ENCODE results near the gene ZNG1B. TPM values are rescaled to one million over a fixed set of nuclear protein-coding genes. Genes with fewer than 3 reads are reported as not detected.
"Not testable (repeated sequence)": the region's sequence is repeated elsewhere in the genome, so short reads cannot be mapped to it uniquely, and the experiment has no call there.

The ZNG1B gene
- total RNA-seq (2016; rRNA removed; fragmentation: Illumina TruSeq; extraction: Trizol) (72.2 and 85.2 TPM in 2 replicates), polyA plus RNA-seq (2011; rRNA removed) (26.6 and 33.8 TPM in 2 replicates), polyA minus RNA-seq (2011; rRNA and poly(A)+ RNA removed; ENCODE audit: low replicate concordance) (9.0 and 10.0 TPM in 2 replicates), Bru-seq, nascent RNA (percentile 90 among the genes with signal in this experiment), BruChase-seq, experiment 1, labeled RNA remaining after a 6-hour chase (percentile 85 among the genes with signal in this experiment), BruChase-seq, experiment 2, labeled RNA remaining after a 2-hour chase (percentile 92 among the genes with signal in this experiment)
- 23.4 and 25.3 TPM in 2 replicates for total RNA-seq (2016; cell fraction: cytosol; rRNA removed; fragmentation: Illumina TruSeq; extraction: Trizol; ENCODE audit: low read depth)
- 80.1 and 84.6 TPM in 2 replicates for total RNA-seq (2016; cell fraction: insoluble cytoplasmic fraction; rRNA removed; fragmentation: Illumina TruSeq; extraction: Trizol)
- total RNA-seq (2016; cell fraction: membrane; rRNA removed; fragmentation: Illumina TruSeq; extraction: Trizol): 57.3 and 69.8 TPM in 2 replicates
- 80.9 and 84.2 TPM in 2 replicates for total RNA-seq (2016; cell fraction: nucleus; rRNA removed; fragmentation: Illumina TruSeq; extraction: Trizol)
- 14.0 and 17.9 TPM in 2 replicates for polyA plus RNA-seq (2011; cell fraction: cytosol; rRNA removed)
- polyA plus RNA-seq (2011; cell fraction: nucleus; rRNA removed): 33.2 and 39.9 TPM in 2 replicates
- 31.0 and 48.6 TPM in 2 replicates for polyA plus RNA-seq (2012)
- 29.1 and 31.7 TPM in 2 replicates for polyA plus RNA-seq (2016; cell fraction: cytosol; fragmentation: Illumina TruSeq; extraction: Trizol; ENCODE audit: low read depth)
- polyA plus RNA-seq (2016; cell fraction: insoluble cytoplasmic fraction; fragmentation: Illumina TruSeq; extraction: Trizol; ENCODE audit: low read depth): 77.9 and 85.9 TPM in 2 replicates
- 52.8 and 61.9 TPM in 2 replicates for polyA plus RNA-seq (2016; cell fraction: membrane; fragmentation: Illumina TruSeq; extraction: Trizol; ENCODE audit: low read depth)
- 105 and 106 TPM in 2 replicates for polyA plus RNA-seq (2016; cell fraction: nucleus; fragmentation: Illumina TruSeq; extraction: Trizol; ENCODE audit: insufficient read depth, low read depth)
- 11.5 and 13.3 TPM in 2 replicates for polyA minus RNA-seq (2011; cell fraction: cytosol; rRNA and poly(A)+ RNA removed)
- 112 and 161 TPM in 2 replicates for polyA minus RNA-seq (2011; cell fraction: nucleus; rRNA and poly(A)+ RNA removed)
- long read RNA-seq, experiment 1, transcript CBWD2-203 (14 exons, 1,665 nt): minor isoform, 14 of 103 reads
- long read RNA-seq, experiment 1, transcript CBWD2-209 (3 exons, 880 nt): minor isoform, 8 of 103 reads
- long read RNA-seq, experiment 1, transcript CBWD2-201 (15 exons, 1,812 nt): major isoform, 57 of 103 reads
- long read RNA-seq, experiment 1, partial matches to known transcripts: 10 of 103 reads
- long read RNA-seq, experiment 1, other reads (novel, unspliced or antisense): 13 of 103 reads
- long read RNA-seq, experiment 2, transcript CBWD2-201 (15 exons, 1,812 nt): major isoform, 17 of 68 reads
- long read RNA-seq, experiment 2, transcript CBWD2-209 (3 exons, 880 nt): minor isoform, 9 of 68 reads
- long read RNA-seq, experiment 2, transcript CBWD2-203 (14 exons, 1,665 nt): minor isoform, 11 of 68 reads
- long read RNA-seq, experiment 2, partial matches to known transcripts: 12 of 68 reads
- long read RNA-seq, experiment 2, other reads (novel, unspliced or antisense): 16 of 68 reads

- H3K4me1 ChIP-seq (ENCODE audit: insufficient read depth, low read length); H3K36me3 ChIP-seq (replicated peaks in 1 of 2; ENCODE audit: control insufficient read depth in 1 of 2, insufficient read depth in 2 of 2, low read length in 2 of 2); in situ Hi-C loops (cut with HindIII; ENCODE audit: extremely low pct_ligation_motif_present, low pct_unique_long_range_greater_than_20kb); H2AFZ ChIP-seq (ENCODE audit: low read length); intact Hi-C loops (cut with micrococcal nuclease; ENCODE audit: unreplicated experiment); H3K79me2 ChIP-seq (ENCODE audit: insufficient read depth, low read length); CTCF ChIA-PET (ENCODE audit: low intra/inter-chr PET ratio, low total read pairs); H4K20me1 ChIP-seq (ENCODE audit: insufficient read depth, low read length); ATAC-seq; H3K9me3 ChIP-seq (ENCODE audit: low read length); H3K27me3 ChIP-seq (ENCODE audit: control insufficient read depth in 1 of 2, insufficient read depth in 2 of 2, low read length in 2 of 2); POLR2A ChIA-PET; DNase-seq (ENCODE audit: low spot score); FAIRE-seq: not testable (repeated sequence)
- Histone ChIP-seq H3K4me2 (ENCODE audit: low read depth, low read length) (peak within 1 kb of the TSS; percentile 72), H3K9ac (ENCODE audit: insufficient read depth, low read depth, low read length) (peak within 1 kb of the TSS; percentile 73), H3K27ac (ENCODE audit: extremely low read length, insufficient read depth, low read length) (peak within 1 kb of the TSS; percentile 58), H3K4me3 (replicated peaks in 1 of 3; ENCODE audit: insufficient read depth in 1 of 3, low read depth in 2 of 3, low read length in 3 of 3) (peak within 1 kb of the TSS; percentile 66 to 75 (median 68))
- 2% methylated on average over 23 of the region's 56 CpGs for WGBS (ENCODE audit: low lambda C conversion rate)
- BruUV-seq (replicated peaks): TSS peak; percentile 89
- peak; percentile 79 for TF ChIP-seq THAP11 (CRISPR knock-in tag; IDR thresholded peaks at IDR 0.05)
- peak; percentile 89 for TF ChIP-seq GATAD1 (CRISPR knock-in tag; IDR thresholded peaks at IDR 0.05)
- TF ChIP-seq HOXA5 (CRISPR knock-in tag; IDR thresholded peaks at IDR 0.05): 0 out of 2 replicates have a peak, but pooled peaks have one; percentile 19
- TF ChIP-seq MYC (CRISPR knock-in tag; IDR thresholded peaks at IDR 0.05; ENCODE audit: borderline replicate concordance): peak; percentile 65; the same call in 1 of the 2 replicates
- TF ChIP-seq RXRA (CRISPR knock-in tag; IDR thresholded peaks at IDR 0.05): 0 out of 2 replicates have a peak, but pooled peaks have one; percentile 36
- 0 out of 2 replicates have a peak, but pooled peaks have one; percentile 13 for TF ChIP-seq ERF (CRISPR knock-in tag; IDR thresholded peaks at IDR 0.05)
- peak; percentile 77 for TF ChIP-seq KAT8 (CRISPR knock-in tag; IDR thresholded peaks at IDR 0.05)
- TF ChIP-seq KDM5A (IDR thresholded peaks at IDR 0.05; ENCODE audit: borderline replicate concordance, low read length): peak; percentile 61; the same call in 1 of the 2 replicates
- 0 out of 2 replicates have a peak, but pooled peaks have one; percentile 52 for TF ChIP-seq MXD3 (CRISPR knock-in tag; IDR thresholded peaks at IDR 0.05)
- 0 out of 2 replicates have a peak, but pooled peaks have one; percentile 45 for TF ChIP-seq POLR2G (IDR thresholded peaks at IDR 0.05; ENCODE audit: low read depth, low read length)
- TF ChIP-seq FOXK1 (CRISPR knock-in tag; IDR thresholded peaks at IDR 0.05; ENCODE audit: borderline replicate concordance, low read depth): peak; percentile 34; the same call in 1 of the 2 replicates
- TF ChIP-seq TFDP2 (CRISPR knock-in tag; IDR thresholded peaks at IDR 0.05): peak; percentile 34; the same call in 1 of the 2 replicates
- peak; percentile 67 for TF ChIP-seq ZFY (CRISPR knock-in tag; IDR thresholded peaks at IDR 0.05)
- peak; percentile 80 for TF ChIP-seq ZNF143 (CRISPR knock-in tag; IDR thresholded peaks at IDR 0.05)
- 0 out of 2 replicates have a peak, but pooled peaks have one; percentile 14 for TF ChIP-seq MED1 (CRISPR knock-in tag; IDR thresholded peaks at IDR 0.05)
- TF ChIP-seq MIER3 (CRISPR knock-in tag; IDR thresholded peaks at IDR 0.05; ENCODE audit: borderline replicate concordance): 0 out of 2 replicates have a peak, but pooled peaks have one; percentile 34
Observed at GRCh38 chr2:113437508-113438465, at the start of gene ZNG1B. ZNG1B (plus strand) TSS chr2:113437691; CDS start chr2:113437869, 178 bp downstream.
